ENCODE data around the gene CAND1. TPM values are rescaled to one million over a fixed set of nuclear protein-coding genes. Genes with fewer than 3 reads are reported as not detected.

The CAND1 gene
- total RNA-seq, 1 experiment from 2014 or later: 190 TPM

DNA sequence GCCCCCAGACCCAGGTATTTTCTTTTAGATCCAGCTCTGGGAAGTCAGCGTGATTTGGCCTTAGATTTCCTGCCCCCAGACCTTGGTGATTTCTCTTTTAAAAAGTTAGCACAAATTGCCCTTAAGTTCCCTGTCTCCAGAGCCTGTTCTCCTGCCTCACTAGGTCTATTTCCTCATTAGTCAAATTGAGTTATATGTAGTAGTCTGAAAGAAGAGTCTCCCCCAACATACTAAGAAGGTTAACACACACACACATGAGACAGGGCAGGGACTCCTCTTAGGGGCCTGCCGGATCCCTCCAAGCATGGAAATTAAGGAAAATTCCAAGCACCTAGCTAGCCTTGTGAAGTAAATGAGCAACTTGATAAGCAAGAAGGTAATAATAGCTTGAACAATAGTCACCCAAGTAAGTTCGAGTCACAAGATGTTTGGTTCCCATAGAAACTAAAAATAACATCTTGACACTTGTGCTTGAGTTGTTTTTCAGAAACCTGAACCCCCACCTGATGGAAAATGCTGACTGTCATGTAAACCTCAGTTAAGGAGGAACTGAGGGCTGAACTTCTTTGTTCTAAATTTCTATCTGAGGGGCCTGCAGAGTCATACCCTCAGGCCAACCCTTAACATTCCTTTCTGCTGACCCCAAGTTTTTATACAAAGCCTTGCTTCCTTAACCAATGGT lies 51.6 kb downstream of the CAND1 start:
- no peak overlapping the region for H3K27ac ChIP-seq (ENCODE audit: low read length)
- H3K4me1 ChIP-seq (ENCODE audit: control insufficient read depth, insufficient read depth, low read length): no peaks in the 10 kb centered on the region
- no peaks in the 10 kb centered on the region for H3K27me3 ChIP-seq (ENCODE audit: control insufficient read depth, insufficient read depth, low read length)
- intact Hi-C loops (cut with micrococcal nuclease; ENCODE audit: unreplicated experiment): no loop called here
- ATAC-seq (no peak), DNase-seq (ENCODE audit: low read depth, low spot score) (no peak)
- no peak overlapping the region for H3K4me3 ChIP-seq (ENCODE audit: low read depth in 2 of 2, low read length in 2 of 2)
- in situ Hi-C loops (cut with HindIII; ENCODE audit: low pct_unique_long_range_greater_than_20kb, low sequenced_read_pairs): no loop called here
- BruUV-seq (replicated peaks): no TSS peak
- CTCF ChIA-PET: no interaction called here
- H3K36me3 ChIP-seq (ENCODE audit: control insufficient read depth, insufficient read depth, low read length): no peaks in the 10 kb centered on the region
- TF ChIP-seq POLR2AphosphoS5 (IDR thresholded peaks at IDR 0.05; ENCODE audit: low read depth, low read length) (no peak), SIN3A (IDR thresholded peaks at IDR 0.05; ENCODE audit: borderline replicate concordance, insufficient read depth, low read depth, low read length) (no peak), TCF7L2 (IDR thresholded peaks at IDR 0.05; ENCODE audit: low read depth, low read length) (no peak)
- TF ChIP-seq, protein P1, sequence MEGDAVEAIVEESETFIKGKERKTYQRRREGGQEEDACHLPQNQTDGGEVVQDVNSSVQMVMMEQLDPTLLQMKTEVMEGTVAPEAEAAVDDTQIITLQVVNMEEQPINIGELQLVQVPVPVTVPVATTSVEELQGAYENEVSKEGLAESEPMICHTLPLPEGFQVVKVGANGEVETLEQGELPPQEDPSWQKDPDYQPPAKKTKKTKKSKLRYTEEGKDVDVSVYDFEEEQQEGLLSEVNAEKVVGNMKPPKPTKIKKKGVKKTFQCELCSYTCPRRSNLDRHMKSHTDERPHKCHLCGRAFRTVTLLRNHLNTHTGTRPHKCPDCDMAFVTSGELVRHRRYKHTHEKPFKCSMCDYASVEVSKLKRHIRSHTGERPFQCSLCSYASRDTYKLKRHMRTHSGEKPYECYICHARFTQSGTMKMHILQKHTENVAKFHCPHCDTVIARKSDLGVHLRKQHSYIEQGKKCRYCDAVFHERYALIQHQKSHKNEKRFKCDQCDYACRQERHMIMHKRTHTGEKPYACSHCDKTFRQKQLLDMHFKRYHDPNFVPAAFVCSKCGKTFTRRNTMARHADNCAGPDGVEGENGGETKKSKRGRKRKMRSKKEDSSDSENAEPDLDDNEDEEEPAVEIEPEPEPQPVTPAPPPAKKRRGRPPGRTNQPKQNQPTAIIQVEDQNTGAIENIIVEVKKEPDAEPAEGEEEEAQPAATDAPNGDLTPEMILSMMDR (IDR thresholded peaks at IDR 0.05): no peak
- TF ChIP-seq, protein P2, sequence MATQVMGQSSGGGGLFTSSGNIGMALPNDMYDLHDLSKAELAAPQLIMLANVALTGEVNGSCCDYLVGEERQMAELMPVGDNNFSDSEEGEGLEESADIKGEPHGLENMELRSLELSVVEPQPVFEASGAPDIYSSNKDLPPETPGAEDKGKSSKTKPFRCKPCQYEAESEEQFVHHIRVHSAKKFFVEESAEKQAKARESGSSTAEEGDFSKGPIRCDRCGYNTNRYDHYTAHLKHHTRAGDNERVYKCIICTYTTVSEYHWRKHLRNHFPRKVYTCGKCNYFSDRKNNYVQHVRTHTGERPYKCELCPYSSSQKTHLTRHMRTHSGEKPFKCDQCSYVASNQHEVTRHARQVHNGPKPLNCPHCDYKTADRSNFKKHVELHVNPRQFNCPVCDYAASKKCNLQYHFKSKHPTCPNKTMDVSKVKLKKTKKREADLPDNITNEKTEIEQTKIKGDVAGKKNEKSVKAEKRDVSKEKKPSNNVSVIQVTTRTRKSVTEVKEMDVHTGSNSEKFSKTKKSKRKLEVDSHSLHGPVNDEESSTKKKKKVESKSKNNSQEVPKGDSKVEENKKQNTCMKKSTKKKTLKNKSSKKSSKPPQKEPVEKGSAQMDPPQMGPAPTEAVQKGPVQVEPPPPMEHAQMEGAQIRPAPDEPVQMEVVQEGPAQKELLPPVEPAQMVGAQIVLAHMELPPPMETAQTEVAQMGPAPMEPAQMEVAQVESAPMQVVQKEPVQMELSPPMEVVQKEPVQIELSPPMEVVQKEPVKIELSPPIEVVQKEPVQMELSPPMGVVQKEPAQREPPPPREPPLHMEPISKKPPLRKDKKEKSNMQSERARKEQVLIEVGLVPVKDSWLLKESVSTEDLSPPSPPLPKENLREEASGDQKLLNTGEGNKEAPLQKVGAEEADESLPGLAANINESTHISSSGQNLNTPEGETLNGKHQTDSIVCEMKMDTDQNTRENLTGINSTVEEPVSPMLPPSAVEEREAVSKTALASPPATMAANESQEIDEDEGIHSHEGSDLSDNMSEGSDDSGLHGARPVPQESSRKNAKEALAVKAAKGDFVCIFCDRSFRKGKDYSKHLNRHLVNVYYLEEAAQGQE (IDR thresholded peaks at IDR 0.05; ENCODE audit: insufficient read depth in 1 of 2, low read depth in 2 of 2, low read length in 1 of 2): no peak
- no peaks in the 10 kb centered on the region for H3K9me3 ChIP-seq (ENCODE audit: control insufficient read depth, insufficient read depth, low read depth, low read length)
- POLR2A ChIA-PET: no interaction called here

DNA sequence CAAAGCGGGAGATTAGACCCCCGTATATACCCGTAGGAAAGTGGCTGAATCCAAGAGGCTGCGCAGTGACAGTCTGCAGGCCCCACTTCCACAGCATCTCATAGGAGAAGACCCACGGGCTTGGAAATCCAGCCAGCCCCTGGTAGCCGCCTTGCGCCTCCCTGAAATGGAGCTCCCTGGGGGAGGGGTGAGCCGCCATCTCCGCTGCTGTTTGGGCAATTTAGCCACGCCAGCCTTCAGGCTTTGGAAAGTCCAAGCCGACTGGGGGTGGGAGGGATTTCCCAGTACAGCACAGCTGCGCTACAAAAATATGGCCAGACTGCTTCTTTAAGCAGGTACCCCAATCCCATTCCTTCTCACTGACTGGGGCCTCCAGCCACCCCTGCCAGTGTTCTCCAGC lies 53.4 kb downstream of the CAND1 start:
- in situ Hi-C loops (cut with HindIII; ENCODE audit: low pct_unique_long_range_greater_than_20kb, low sequenced_read_pairs): no loop called here
- Histone ChIP-seq H3K36me3 (ENCODE audit: control insufficient read depth, insufficient read depth, low read length) (no peaks in the 10 kb centered on the region), H3K9me3 (ENCODE audit: control insufficient read depth, insufficient read depth, low read depth, low read length) (no peaks in the 10 kb centered on the region), H3K27ac (ENCODE audit: low read length) (no peak overlapping the region), H3K4me3 (ENCODE audit: low read depth in 2 of 2, low read length in 2 of 2) (no peak overlapping the region), H3K27me3 (ENCODE audit: control insufficient read depth, insufficient read depth, low read length) (no peaks in the 10 kb centered on the region), H3K4me1 (ENCODE audit: control insufficient read depth, insufficient read depth, low read length) (no peaks in the 10 kb centered on the region)
- DNase-seq (ENCODE audit: low read depth, low spot score) (no peak), ATAC-seq (no peak; the same call in 1 of the 2 replicates)
- BruUV-seq (replicated peaks): no TSS peak
- ChIA-PET POLR2A (no interaction called here), CTCF (no interaction called here)
- intact Hi-C loops (cut with micrococcal nuclease; ENCODE audit: unreplicated experiment): no loop called here
- TF ChIP-seq, protein P2 (IDR thresholded peaks at IDR 0.05; ENCODE audit: insufficient read depth in 1 of 2, low read depth in 2 of 2, low read length in 1 of 2): no peak
- no peak for TF ChIP-seq TCF7L2 (IDR thresholded peaks at IDR 0.05; ENCODE audit: low read depth, low read length)
